K562 (cell line): ENCODE results near the gene YARS1. TPM values are rescaled to one million over a fixed set of nuclear protein-coding genes. Genes with fewer than 3 reads are reported as not detected.

Experiments
- ATAC-seq: fragments of 200-7000 bp; cut with Tn5 transposase; 3 replicates; pipeline ENCODE4 v1.9.1; 2020; ENCODE audit warnings: moderate library complexity
- BruUV-seq: library from RNA; stranded (reverse); fragments of 400-500 nt; replicated peaks from 2 replicates; lab custom pipeline; 2021; lab: Mats Ljungman, UMichigan
- CTCF ChIA-PET: fragments of 300-600 bp; formaldehyde crosslinking; extraction: SDS; loops from one replicate; lab custom pipeline; 2021; ENCODE audit warnings: low intra/inter-chr PET ratio; lab: Yijun Ruan, JAX
- POLR2A ChIA-PET: fragments of 300-600, 350-650 bp; sonication (Branson Sonifier 250); formaldehyde crosslinking; extraction: SDS; loops from one replicate; lab custom pipeline; 2021; ENCODE audit warnings: antibody characterized with exemption, inconsistent platforms; lab: Yijun Ruan, JAX
- DNase-seq, 4 experiments: peaks; one replicate each; pipeline versions ENCODE4 v3.0.0 to v3.0.0-alpha.2; 2011 to 2018; ENCODE audit warnings: low spot score in 3 of 4, mixed read lengths in 3 of 4; ENCODE audit errors: extremely low read depth in 1 of 4
- FAIRE-seq: peaks from 2 replicates; lab custom pipeline; 2011; peaks lifted over from hg19 to GRCh38; lab: Jason Lieb, UNC
- H2AFZ ChIP-seq: 2 replicates; pipeline ENCODE4 v1.6.0; 2011; ENCODE audit warnings: low read depth, low read length, control low read depth, inconsistent platforms
- H3K27ac ChIP-seq: fragments of 200-600 bp; 3 replicates; pipeline ENCODE4 v1.8.0; 2011; ENCODE audit warnings: low read depth, mild to moderate bottlenecking, control low read depth, inconsistent platforms, low read length, moderate library complexity, mixed read lengths; ENCODE audit errors: extremely low read depth
- H3K27me3 ChIP-seq, 2 experiments: fragments of 300-600 bp in 1 of 2; 2 replicates in 1 of 2; 3 replicates in 1 of 2; pipeline versions ENCODE4 v1.6.0 to v1.8.0; 2011; ENCODE audit warnings: inconsistent platforms in 2 of 2, low read length in 2 of 2, mild to moderate bottlenecking in 1 of 2, mixed read lengths in 1 of 2, moderate library complexity in 1 of 2; ENCODE audit not compliant: control insufficient read depth in 2 of 2, insufficient read depth in 2 of 2
- H3K36me3 ChIP-seq: fragments of 300-600 bp; 3 replicates; pipeline ENCODE4 v1.8.0; 2011; ENCODE audit warnings: mild to moderate bottlenecking, low read length, inconsistent platforms; ENCODE audit not compliant: control insufficient read depth, insufficient read depth
- H3K4me1 ChIP-seq, 2 experiments: fragments of 200-600 bp in 1 of 2; replicated peaks in 1 of 2; 2 replicates in 1 of 2; 3 replicates in 1 of 2; pipeline versions ENCODE4 v1.5.1 to v1.8.0; 2011; ENCODE audit warnings: inconsistent platforms in 2 of 2, low read length in 2 of 2, mild to moderate bottlenecking in 1 of 2, mixed read lengths in 1 of 2, moderate library complexity in 1 of 2; ENCODE audit not compliant: control insufficient read depth in 2 of 2, insufficient read depth in 2 of 2
- H3K4me2 ChIP-seq: 2 replicates; pipeline ENCODE4 v1.6.1; 2011; ENCODE audit warnings: low read length, control low read depth, inconsistent platforms, mixed read lengths; ENCODE audit not compliant: insufficient read depth
- H3K4me3 ChIP-seq: fragments of 200-600 bp; sonication (generic), shearing (Covaris generic); 2 replicates; pipeline ENCODE4 v1.5.1; 2016; ENCODE audit warnings: control low read depth, inconsistent platforms
- H3K79me2 ChIP-seq: fragments of 200-600 bp; 3 replicates; pipeline ENCODE4 v1.8.0; 2011; ENCODE audit warnings: low read length, inconsistent platforms; ENCODE audit not compliant: control insufficient read depth, insufficient read depth
- H3K9ac ChIP-seq, 2 experiments: 2 replicates each; pipeline versions ENCODE4 v1.6.0 to v1.6.1; 2011; ENCODE audit warnings: low read depth in 2 of 2, low read length in 2 of 2, control low read depth in 1 of 2, inconsistent platforms in 1 of 2, mild to moderate bottlenecking in 1 of 2, mixed read lengths in 1 of 2; ENCODE audit not compliant: insufficient read depth in 1 of 2
- H3K9me1 ChIP-seq: one replicate; pipeline ENCODE4 v1.6.0; 2011; ENCODE audit warnings: inconsistent platforms, mild to moderate bottlenecking, low read length, moderate library complexity; ENCODE audit not compliant: control insufficient read depth, insufficient read depth
- H3K9me3 ChIP-seq: replicated peaks from 2 replicates; pipeline ENCODE4 v1.5.1; 2011; ENCODE audit warnings: low read depth, low read length, inconsistent platforms; ENCODE audit not compliant: control insufficient read depth, insufficient read depth
- H4K20me1 ChIP-seq: replicated peaks from 2 replicates; pipeline ENCODE4 v1.6.1; 2011; ENCODE audit warnings: low read length, inconsistent platforms, mixed read lengths; ENCODE audit not compliant: control insufficient read depth, insufficient read depth
- BRD4 ChIP-seq: fragments of 200-600 bp; sonication (generic); IDR thresholded peaks from 2 replicates; pipeline ENCODE4 v1.6.1; 2017; ENCODE audit warnings: inconsistent platforms
- BRF1 ChIP-seq: IDR thresholded peaks from 3 replicates; pipeline ENCODE4 v1.6.1; 2011; ENCODE audit warnings: borderline replicate concordance, mild to moderate bottlenecking; ENCODE audit not compliant: insufficient read length; ENCODE audit errors: extremely low read depth
- CBFA2T2 ChIP-seq: fragments of 450-650 bp; conservative IDR thresholded peaks from 2 replicates; pipeline ENCODE4 v1.6.1; 2017; ENCODE audit warnings: mild to moderate bottlenecking
- CCAR2 ChIP-seq: fragments of 200-400 bp; formaldehyde crosslinking; IDR thresholded peaks from 2 replicates; pipeline ENCODE4 v1.6.1; 2017; ENCODE audit warnings: mild to moderate bottlenecking, low read depth, low read length
- COPS2 ChIP-seq: fragments of 450-650 bp; conservative IDR thresholded peaks from 2 replicates; pipeline ENCODE4 v1.6.1; 2016; ENCODE audit warnings: mild to moderate bottlenecking, moderate library complexity
- FOXA3 ChIP-seq, 2 experiments: fragments of 450-650 bp in 1 of 2; sonication (generic) in 1 of 2; formaldehyde crosslinking; IDR thresholded peaks in 1 of 2; conservative IDR thresholded peaks in 1 of 2; 2 replicates each; pipeline versions ENCODE4 v1.4.0 to v1.8.0; 2020 to 2022; ENCODE audit warnings: mild to moderate bottlenecking in 2 of 2, missing genetic modification reagents in 1 of 2
- KDM2B ChIP-seq: fragments of 250-450 bp; sonication (Bioruptor Pico); IDR thresholded peaks from 2 replicates; pipeline ENCODE4 v1.8.0; 2021; ENCODE audit warnings: mild to moderate bottlenecking, moderate library complexity
- KDM4B ChIP-seq, 2 experiments: fragments of 450-650 bp in 1 of 2; sonication (generic) in 1 of 2; IDR thresholded peaks; 2 replicates each; pipeline ENCODE4 v1.6.1; 2016 to 2017; ENCODE audit warnings: borderline replicate concordance in 2 of 2, antibody characterized with exemption in 1 of 2, low read depth in 1 of 2, mild to moderate bottlenecking in 1 of 2
- MTF1 ChIP-seq: fragments of 250-450 bp; sonication (Bioruptor Pico); IDR thresholded peaks from 2 replicates; pipeline ENCODE4 v1.9.0; 2021; ENCODE audit warnings: moderate library complexity, mild to moderate bottlenecking, inconsistent platforms, borderline replicate concordance
- NFE2 ChIP-seq: IDR thresholded peaks from 2 replicates; pipeline ENCODE4 v1.6.1; 2014; ENCODE audit warnings: antibody characterized with exemption, low read depth
- PCBP1 ChIP-seq: fragments of 200-400 bp; formaldehyde crosslinking; IDR thresholded peaks from 2 replicates; pipeline ENCODE4 v1.6.1; 2018; ENCODE audit warnings: mild to moderate bottlenecking, low read depth, low read length; ENCODE audit not compliant: poor library complexity, severe bottlenecking
- SREBF2 ChIP-seq: sonication (generic); formaldehyde crosslinking; IDR thresholded peaks from 2 replicates; pipeline ENCODE4 v1.4.0; 2020; ENCODE audit warnings: mild to moderate bottlenecking, missing genetic modification reagents
- ZFX ChIP-seq: sonication (generic); formaldehyde crosslinking; IDR thresholded peaks from 2 replicates; pipeline ENCODE4 v1.8.0; 2022; ENCODE audit warnings: mild to moderate bottlenecking, missing genetic modification reagents, moderate library complexity
- ZNF217 ChIP-seq: sonication (generic); formaldehyde crosslinking; IDR thresholded peaks from 2 replicates; pipeline ENCODE4 v1.8.0; 2022; ENCODE audit warnings: mild to moderate bottlenecking, missing genetic modification reagents
- ZSCAN29 ChIP-seq: fragments of 450-650 bp; IDR thresholded peaks from 2 replicates; pipeline ENCODE4 v1.6.1; 2017
- WGBS: fragments of 100-300 bp; shearing (Covaris generic); methylation state at CpG from one replicate; pipeline ENCODE4 v1.1.6; 2016; ENCODE audit warnings: low coverage, mixed read lengths; ENCODE audit not compliant: insufficient coverage; ENCODE audit errors: missing lambda C conversion rate; 5-methylcytosine and 5-hydroxymethylcytosine counted together
- in situ Hi-C: fragments of 300-500 bp; cut with MboI; formaldehyde crosslinking; loops from 4 replicates; pipeline ENCODE4 v1.15.0; 2018; ENCODE audit warnings: inconsistent platforms, mixed read lengths
- intact Hi-C: fragments of 100-400 bp; cut with micrococcal nuclease; formaldehyde crosslinking; loops from 2 replicates; pipeline ENCODE4 v1.14.2; 2022
- polyA plus RNA-seq, 8 experiments: library from polyadenylated mRNA; depleted of rRNA in 4 of 8; stranded (reverse) in 5 of 8; unstranded in 3 of 8; fragments of >200 nt; fragmentation: Nextera tagmentation in 2 of 8; fragmentation: Illumina TruSeq in 1 of 8; extraction: Ambion mirVana in 2 of 8; extraction: Trizol in 1 of 8; gene quantifications; 2 replicates each; pipeline versions ENCODE4 v1.2.1 to v1.2.3, GENCODE V29; 2011 to 2014; ENCODE audit warnings: inconsistent platforms in 1 of 8, missing spikeins in 1 of 8
- total RNA-seq, 7 experiments: library from RNA; depleted of rRNA in 6 of 7; stranded (reverse); fragments of >200 nt in 6 of 7; fragmentation: Illumina TruSeq in 2 of 7; extraction: Trizol in 2 of 7; gene quantifications; 2 replicates each; pipeline versions ENCODE4 v1.2.1 to v1.2.3, GENCODE V29; 2011 to 2021; ENCODE audit warnings: low replicate concordance in 1 of 7
- TF ChIP-seq, protein P1 (sequence below), 2 experiments: fragments of 450-650 bp; IDR thresholded peaks; 2 replicates each; pipeline ENCODE4 v1.6.1; 2018; ENCODE audit warnings: mild to moderate bottlenecking in 2 of 2, low read depth in 1 of 2; ENCODE audit not compliant: partially characterized antibody in 2 of 2

Gene YARS1
- total and polyA plus RNA-seq, 9 of the 15 experiments (the other 6 are each of a cell fraction or from before 2014, with no cell fraction given), result 66.2 to 336 (median 201) TPM

DNA sequence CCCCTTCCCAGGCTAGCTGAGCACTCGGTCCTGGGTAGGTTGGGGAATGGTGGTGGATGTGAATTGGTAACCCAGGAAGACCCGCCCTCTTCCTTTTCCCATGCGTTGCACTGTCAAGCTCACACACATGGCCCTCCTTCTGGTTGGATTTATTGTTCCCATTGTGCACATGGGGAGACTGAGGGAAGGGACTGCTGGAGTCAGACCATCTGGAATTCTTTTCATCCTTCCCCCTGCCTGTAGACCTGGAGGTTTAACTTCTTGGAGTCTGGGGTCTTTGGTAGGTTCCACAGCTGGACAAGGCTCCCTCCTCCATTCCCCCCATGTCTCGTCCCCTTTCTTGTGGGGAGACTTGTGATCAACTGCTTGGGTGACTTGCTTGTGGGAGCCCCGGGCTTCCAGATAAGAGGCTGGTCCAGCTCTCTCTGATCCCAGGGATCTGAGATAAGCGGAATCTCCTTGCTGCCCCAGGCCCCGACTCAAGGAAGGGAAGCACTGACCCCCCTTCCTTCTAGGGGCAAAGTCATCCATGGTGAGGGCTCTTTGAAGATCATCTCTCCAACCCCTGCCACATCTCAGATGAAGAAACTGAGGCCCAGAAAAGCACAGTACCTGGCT, 58.9 kb downstream of the YARS1 start (continued):
- TF ChIP-seq COPS2, result no peak

- intact Hi-C loops, result loop anchor here (1.0 kb wide), 1 partner anchor 45 kb away; no protein-coding TSS in a partner anchor
- peaks cover 46% of the 10 kb centered on the region for H4K20me1 ChIP-seq
- peaks cover 80 to 86% of the 10 kb centered on the region in 2 experiments for H3K4me1 ChIP-seq
- peak; percentile 68 for ATAC-seq
- peak; percentile 94 for FAIRE-seq
- ChIA-PET POLR2A (interaction anchor here (0.6 to 3.0 kb wide), 13 partner anchors 8 to 465 kb away, joined by 3 to 22 read pairs (median 3); no protein-coding TSS in a partner anchor), CTCF (interaction anchor here (1.2 kb wide), 1 partner anchor 46 kb away, joined by 3 read pairs; no protein-coding TSS in a partner anchor)
- H2AFZ ChIP-seq, result no peak overlapping the region
- in situ Hi-C loops, result no loop called here
- no peak overlapping the region for H3K4me3 ChIP-seq
- no peaks in the 10 kb centered on the region for H3K9me3 ChIP-seq
- H3K36me3 ChIP-seq, result peaks cover 11% of the 10 kb centered on the region; the same call in 2 of the 3 replicates
- H3K27ac ChIP-seq, result peak overlapping the region; percentile 57
- H3K9ac ChIP-seq, result peak overlapping the region in 1 of 2 experiments; percentile 3; a peak in 1 of 4 replicates
- H3K27me3 ChIP-seq, result no peaks in the 10 kb centered on the region
- DNase-seq, result peak; percentile 86 to 95 (median 90)
- H3K4me2 ChIP-seq, result peak overlapping the region; percentile 65
- no TSS peak for BruUV-seq
- WGBS, result 17% methylated on average over 4 of the region's 4 CpGs
- peaks cover 83% of the 10 kb centered on the region for H3K79me2 ChIP-seq
- H3K9me1 ChIP-seq, result peaks cover 14% of the 10 kb centered on the region
- TF ChIP-seq BRF1, result no peak
- no peak for TF ChIP-seq KDM4B (IDR thresholded peaks at IDR 0.05; ENCODE audit: borderline replicate concordance in 2 of 2, low read depth in 1 of 2)
- TF ChIP-seq SREBF2 (CRISPR knock-in tag), result no peak
- TF ChIP-seq ZFX (CRISPR knock-in tag), result no peak
- no peak for TF ChIP-seq ZNF217 (CRISPR knock-in tag)
- no peak; a peak in 1 of 4 replicates for TF ChIP-seq FOXA3 (CRISPR knock-in tag; conservative IDR thresholded peaks at IDR 0.05 in 1 of 2, IDR thresholded peaks at IDR 0.05 in 1 of 2)
- no peak for TF ChIP-seq ZSCAN29
- no peak for TF ChIP-seq PCBP1
- TF ChIP-seq KDM2B (CRISPR knock-in tag), result no peak
- TF ChIP-seq MTF1 (CRISPR knock-in tag), result no peak
- no peak for TF ChIP-seq CCAR2
- no peak for TF ChIP-seq BRD4
- TF ChIP-seq CBFA2T2, result peak; percentile 98
- TF ChIP-seq, protein P1, sequence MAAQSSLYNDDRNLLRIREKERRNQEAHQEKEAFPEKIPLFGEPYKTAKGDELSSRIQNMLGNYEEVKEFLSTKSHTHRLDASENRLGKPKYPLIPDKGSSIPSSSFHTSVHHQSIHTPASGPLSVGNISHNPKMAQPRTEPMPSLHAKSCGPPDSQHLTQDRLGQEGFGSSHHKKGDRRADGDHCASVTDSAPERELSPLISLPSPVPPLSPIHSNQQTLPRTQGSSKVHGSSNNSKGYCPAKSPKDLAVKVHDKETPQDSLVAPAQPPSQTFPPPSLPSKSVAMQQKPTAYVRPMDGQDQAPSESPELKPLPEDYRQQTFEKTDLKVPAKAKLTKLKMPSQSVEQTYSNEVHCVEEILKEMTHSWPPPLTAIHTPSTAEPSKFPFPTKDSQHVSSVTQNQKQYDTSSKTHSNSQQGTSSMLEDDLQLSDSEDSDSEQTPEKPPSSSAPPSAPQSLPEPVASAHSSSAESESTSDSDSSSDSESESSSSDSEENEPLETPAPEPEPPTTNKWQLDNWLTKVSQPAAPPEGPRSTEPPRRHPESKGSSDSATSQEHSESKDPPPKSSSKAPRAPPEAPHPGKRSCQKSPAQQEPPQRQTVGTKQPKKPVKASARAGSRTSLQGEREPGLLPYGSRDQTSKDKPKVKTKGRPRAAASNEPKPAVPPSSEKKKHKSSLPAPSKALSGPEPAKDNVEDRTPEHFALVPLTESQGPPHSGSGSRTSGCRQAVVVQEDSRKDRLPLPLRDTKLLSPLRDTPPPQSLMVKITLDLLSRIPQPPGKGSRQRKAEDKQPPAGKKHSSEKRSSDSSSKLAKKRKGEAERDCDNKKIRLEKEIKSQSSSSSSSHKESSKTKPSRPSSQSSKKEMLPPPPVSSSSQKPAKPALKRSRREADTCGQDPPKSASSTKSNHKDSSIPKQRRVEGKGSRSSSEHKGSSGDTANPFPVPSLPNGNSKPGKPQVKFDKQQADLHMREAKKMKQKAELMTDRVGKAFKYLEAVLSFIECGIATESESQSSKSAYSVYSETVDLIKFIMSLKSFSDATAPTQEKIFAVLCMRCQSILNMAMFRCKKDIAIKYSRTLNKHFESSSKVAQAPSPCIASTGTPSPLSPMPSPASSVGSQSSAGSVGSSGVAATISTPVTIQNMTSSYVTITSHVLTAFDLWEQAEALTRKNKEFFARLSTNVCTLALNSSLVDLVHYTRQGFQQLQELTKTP (IDR thresholded peaks at IDR 0.05; ENCODE audit: low read depth in 1 of 2, partially characterized antibody in 2 of 2), result peak in 1 of 2 experiments; percentile 72
- no peak for TF ChIP-seq NFE2
Measured at GRCh38 chr1:32757213-32757895, 59.8 kb downstream of the YARS1 start.
